HG03025 (cell line): ENCODE results near the gene DLX2.
"Not testable (repeated sequence)": the region's sequence is repeated elsewhere in the genome, so short reads cannot be mapped to it uniquely, and the experiment has no call there.

Experiments used
- ATAC-seq: cut with Tn5 transposase; IDR thresholded peaks from one replicate; pipeline ENCODE4 v1.9.1; 2021; ENCODE audit warnings: mild to moderate bottlenecking, moderate library complexity; ENCODE audit not compliant: unreplicated experiment, low FRiP score

DLX2 gene

GRCh38 chr2:172102391-172103359 is at the start of gene DLX2:
Gene DLX2 (minus strand): TSS chr2:172102900. CDS start chr2:172102538, 362 bp downstream.
- peak; percentile 73 for ATAC-seq

GRCh38 chr2:172147944-172148650 is 45.4 kb upstream of the DLX2 start:
- ATAC-seq: no peak

GRCh38 chr2:172143817-172144216 is 41.1 kb upstream of the DLX2 start:
- ATAC-seq: no peak

- ATAC-seq: not testable (repeated sequence)
Measured at GRCh38 chr2:172138727-172139126, 36.0 kb upstream of the DLX2 start.

GRCh38 chr2:172137943-172138342 is 35.2 kb upstream of the DLX2 start:
- ATAC-seq: no peak

GRCh38 chr2:172137109-172137508 is 34.4 kb upstream of the DLX2 start:
- no peak for ATAC-seq

GRCh38 chr2:172135446-172135845 is 32.7 kb upstream of the DLX2 start:
- no peak for ATAC-seq

- ATAC-seq: no peak
Measured at GRCh38 chr2:172134270-172134669, 31.6 kb upstream of the DLX2 start.

- ATAC-seq: no peak
Measured at GRCh38 chr2:172131713-172132555, 29.2 kb upstream of the DLX2 start.

- no peak for ATAC-seq
Measured at GRCh38 chr2:172129404-172129803, 26.7 kb upstream of the DLX2 start.

GRCh38 chr2:172128484-172128883 is 25.8 kb upstream of the DLX2 start:
- ATAC-seq: no peak

GRCh38 chr2:172120118-172120517 is 17.4 kb upstream of the DLX2 start:
- no peak for ATAC-seq

- ATAC-seq: no peak
Measured at GRCh38 chr2:172119089-172119488, 16.4 kb upstream of the DLX2 start.

GRCh38 chr2:172116107-172116506 is 13.4 kb upstream of the DLX2 start:
- no peak for ATAC-seq

- no peak for ATAC-seq
Measured at GRCh38 chr2:172114579-172114978, 11.9 kb upstream of the DLX2 start.

GRCh38 chr2:172114176-172114575 is 11.5 kb upstream of the DLX2 start:
- not testable (repeated sequence) for ATAC-seq

- no peak for ATAC-seq
Measured at GRCh38 chr2:172113617-172114016, 10.9 kb upstream of the DLX2 start.

- no peak for ATAC-seq
Measured at GRCh38 chr2:172109988-172110811, 7.5 kb upstream of the DLX2 start.

- no peak for ATAC-seq
Measured at GRCh38 chr2:172109256-172109987, 6.7 kb upstream of the DLX2 start.
